ENCODE data around the gene CEACAM5.
A peak's percentile ranks its signal among the peaks of the same experiment; 100 is the strongest.

The CEACAM5 gene

GRCh38 chr19:41708481-41708880, at the start of gene CEACAM5:
Gene CEACAM5 (plus strand): TSS chr19:41708626. CDS start chr19:41708732, 106 bp downstream.
- no peak for DNase-seq (ENCODE audit: low spot score)

GRCh38 chr19:41666075-41666474, 42.4 kb upstream of the CEACAM5 start:
- no peak for DNase-seq (ENCODE audit: low spot score)

GRCh38 chr19:41668315-41668714, 40.1 kb upstream of the CEACAM5 start:
- DNase-seq (ENCODE audit: low spot score), result no peak

- no peak for DNase-seq (ENCODE audit: low spot score)
These were observed 37.7 kb upstream of the CEACAM5 start for GRCh38 chr19:41670755-41671154.

DNA sequence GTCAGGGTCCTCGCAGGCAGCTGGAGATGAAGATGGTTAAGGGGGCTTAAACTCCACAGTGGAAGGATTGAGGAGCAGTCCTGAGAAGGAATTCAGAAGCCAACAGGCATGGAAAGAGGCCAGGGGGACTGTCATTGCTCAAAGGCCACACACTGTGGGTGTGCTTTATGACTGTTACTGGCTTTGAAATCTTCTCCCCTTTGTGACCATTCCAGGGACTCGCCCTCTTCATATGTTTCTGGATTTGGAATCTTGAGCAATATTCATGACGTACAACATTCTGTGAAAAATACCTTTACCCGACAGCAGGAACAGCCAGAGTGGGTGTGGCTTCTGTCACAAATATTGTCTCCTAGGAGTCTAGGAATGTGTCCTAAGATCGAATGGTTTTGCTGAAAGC, 36.9 kb upstream of the CEACAM5 start:
- DNase-seq (ENCODE audit: low spot score), result no peak

DNA sequence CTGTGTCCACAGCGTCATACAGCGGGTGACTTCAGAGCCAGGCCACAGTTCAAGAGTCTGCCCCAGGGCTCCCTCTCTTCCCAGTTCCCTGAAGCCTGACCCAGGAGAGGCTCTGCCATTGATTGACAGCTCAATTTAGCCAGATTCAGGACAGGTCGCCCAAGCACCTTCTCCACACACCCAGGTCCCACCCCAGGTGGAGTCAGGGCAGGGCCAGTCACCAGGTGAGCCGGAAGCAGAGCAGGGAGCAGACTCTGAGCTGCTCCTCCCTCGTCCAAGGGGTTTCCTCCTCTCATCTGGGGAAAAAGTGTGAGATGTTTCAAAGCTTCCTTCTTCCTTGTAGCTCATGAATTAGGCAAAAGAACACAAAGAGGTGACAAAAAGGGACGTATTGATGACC, 26.0 kb upstream of the CEACAM5 start:
- DNase-seq (ENCODE audit: low spot score), result no peak

DNA sequence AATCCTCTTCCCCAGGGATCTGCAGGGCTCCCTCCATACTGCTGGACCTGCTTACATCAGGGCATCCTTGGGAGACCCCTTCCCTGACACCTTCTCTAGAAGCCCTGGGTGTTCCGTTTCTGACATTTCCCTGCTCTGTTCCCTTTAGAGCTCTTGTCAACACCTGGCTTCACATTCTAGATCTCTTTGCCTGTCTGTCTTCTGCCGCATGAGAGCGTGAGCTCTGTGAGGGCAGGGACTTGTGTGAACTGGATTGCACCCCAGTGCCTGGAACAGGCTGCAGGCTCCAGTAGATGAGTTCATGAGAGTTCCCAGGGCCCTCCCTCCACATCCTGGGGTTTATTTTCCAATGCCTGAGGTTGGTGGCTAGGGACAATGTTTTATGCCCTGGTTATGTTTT, 21.0 kb upstream of the CEACAM5 start:
- no peak for DNase-seq (ENCODE audit: low spot score)

DNA sequence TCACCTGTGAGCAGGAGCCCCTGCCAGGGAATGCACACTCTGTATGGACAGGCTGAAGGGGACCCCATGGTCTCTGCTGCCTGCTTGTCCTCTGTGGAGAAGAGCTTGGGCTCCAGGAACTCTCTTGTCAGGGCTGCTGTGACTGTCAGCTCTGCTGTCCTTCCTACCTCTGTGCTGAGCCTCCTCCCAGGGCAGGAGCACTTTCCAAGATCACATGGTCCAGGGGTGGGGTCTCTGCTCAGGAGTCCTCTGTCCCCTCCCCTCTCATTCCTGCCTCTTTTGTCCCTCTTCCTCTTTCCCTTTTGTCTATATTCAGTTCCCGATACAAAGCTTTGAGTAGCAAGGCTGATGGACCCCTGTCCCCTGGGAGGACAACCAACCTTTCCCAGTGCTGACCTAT, 20.3 kb upstream of the CEACAM5 start, which contains the start of gene CEACAM7:
Gene CEACAM7, minus strand, starts transcription at position 173 of the 400 bp plus-strand sequence. Its CDS starts 105 bp downstream, at position 68.
- DNase-seq (ENCODE audit: low spot score), result no peak

DNA sequence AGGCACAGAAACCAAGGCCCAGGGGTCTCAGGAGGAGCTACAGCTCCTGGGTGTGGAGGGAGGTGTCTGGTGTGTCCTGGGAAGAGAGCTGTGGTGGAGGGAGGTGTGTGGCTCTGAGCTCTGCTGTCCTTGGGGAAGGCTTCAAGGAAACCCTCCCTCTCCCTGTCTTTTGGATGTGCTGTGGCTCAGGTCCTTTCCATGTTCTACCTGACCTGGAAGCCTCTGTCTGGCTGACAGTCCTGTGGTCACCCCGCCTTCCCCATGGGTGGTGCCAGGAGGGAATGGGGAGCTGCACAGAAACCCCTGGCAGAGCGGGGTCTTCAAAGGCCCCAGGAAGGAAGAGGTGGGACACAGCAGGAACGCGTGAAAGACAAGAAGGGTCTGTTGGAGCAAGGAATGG, 19.7 kb upstream of the CEACAM5 start:
- no peak for DNase-seq (ENCODE audit: low spot score)

DNA sequence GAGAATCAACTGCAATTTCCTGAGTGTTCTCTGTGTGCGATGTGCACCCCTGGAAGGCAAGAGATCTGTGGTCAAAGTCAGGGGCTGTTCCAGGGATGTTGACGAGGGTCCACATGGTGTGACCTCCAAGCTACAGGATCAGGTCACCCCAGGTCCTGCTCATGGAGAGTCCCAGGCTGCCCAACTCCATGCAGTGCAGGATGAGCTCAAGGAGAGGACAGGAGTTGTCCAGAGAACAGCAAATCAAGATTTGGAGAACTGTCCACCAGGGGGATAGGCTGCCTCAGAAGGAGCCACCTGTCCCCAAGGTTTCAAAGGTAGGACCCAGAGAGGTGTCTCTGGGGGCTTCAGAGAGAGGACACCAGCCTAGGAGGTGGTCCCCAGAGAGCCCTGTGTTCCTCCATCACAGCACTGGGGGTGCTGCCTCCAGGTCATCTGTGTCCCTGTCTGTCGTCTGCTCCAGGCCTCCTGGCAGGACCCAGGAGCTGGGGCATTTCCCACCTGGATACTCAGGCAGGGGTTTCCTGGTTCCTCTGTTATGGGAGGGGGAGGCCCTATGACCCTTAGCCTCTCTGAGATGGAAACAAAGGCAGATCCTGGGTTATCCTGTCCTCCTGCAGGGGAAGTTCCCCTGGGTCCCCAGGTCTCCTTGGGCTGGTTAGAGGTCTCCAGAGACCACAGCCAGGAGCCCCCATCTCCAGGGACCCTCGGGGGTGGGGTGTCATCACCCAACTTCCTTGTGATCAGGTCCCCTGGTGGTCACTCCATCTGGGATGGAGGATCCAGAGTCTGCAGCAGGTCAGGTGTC, 18.2 kb upstream of the CEACAM5 start:
- no peak for DNase-seq (ENCODE audit: low spot score)

DNA sequence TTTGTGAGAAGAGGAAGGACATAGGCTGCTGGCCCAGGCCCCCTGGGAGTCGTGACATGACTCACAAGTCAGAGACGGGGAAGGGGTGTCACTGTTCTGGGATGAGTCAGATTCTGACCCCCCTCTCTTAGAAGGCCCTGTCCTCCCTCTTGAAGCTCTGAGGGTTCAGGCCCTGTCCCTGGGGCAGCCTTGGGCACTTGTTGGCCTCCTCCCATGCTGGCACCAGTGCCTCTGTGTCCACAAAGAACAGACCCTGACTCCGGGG, 17.7 kb upstream of the CEACAM5 start:
- DNase-seq (ENCODE audit: low spot score), result no peak

GRCh38 chr19:41691268-41691970, 17.0 kb upstream of the CEACAM5 start:
- DNase-seq (ENCODE audit: low spot score), result peak; percentile 30

GRCh38 chr19:41694196-41694595, 14.2 kb upstream of the CEACAM5 start:
- no peak for DNase-seq (ENCODE audit: low spot score)

DNA sequence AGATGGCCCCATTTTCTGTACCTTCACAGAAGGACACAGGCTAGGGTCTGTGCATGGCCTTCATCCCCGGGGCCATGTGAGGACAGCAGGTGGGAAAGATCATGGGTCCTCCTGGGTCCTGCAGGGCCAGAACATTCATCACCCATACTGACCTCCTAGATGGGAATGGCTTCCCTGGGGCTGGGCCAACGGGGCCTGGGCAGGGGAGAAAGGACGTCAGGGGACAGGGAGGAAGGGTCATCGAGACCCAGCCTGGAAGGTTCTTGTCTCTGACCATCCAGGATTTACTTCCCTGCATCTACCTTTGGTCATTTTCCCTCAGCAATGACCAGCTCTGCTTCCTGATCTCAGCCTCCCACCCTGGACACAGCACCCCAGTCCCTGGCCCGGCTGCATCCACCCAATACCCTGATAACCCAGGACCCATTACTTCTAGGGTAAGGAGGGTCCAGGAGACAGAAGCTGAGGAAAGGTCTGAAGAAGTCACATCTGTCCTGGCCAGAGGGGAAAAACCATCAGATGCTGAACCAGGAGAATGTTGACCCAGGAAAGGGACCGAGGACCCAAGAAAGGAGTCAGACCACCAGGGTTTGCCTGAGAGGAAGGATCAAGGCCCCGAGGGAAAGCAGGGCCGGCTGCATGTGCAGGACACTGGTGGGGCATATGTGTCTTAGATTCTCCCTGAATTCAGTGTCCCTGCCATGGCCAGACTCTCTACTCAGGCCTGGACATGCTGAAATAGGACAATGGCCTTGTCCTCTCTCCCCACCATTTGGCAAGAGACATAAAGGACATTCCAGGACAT, 13.4 kb upstream of the CEACAM5 start:
- no peak for DNase-seq (ENCODE audit: low spot score)

DNA sequence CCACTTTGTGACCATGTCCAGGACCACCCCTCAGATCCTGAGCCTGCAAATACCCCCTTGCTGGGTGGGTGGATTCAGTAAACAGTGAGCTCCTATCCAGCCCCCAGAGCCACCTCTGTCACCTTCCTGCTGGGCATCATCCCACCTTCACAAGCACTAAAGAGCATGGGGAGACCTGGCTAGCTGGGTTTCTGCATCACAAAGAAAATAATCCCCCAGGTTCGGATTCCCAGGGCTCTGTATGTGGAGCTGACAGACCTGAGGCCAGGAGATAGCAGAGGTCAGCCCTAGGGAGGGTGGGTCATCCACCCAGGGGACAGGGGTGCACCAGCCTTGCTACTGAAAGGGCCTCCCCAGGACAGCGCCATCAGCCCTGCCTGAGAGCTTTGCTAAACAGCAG, 12.7 kb upstream of the CEACAM5 start:
- no peak for DNase-seq (ENCODE audit: low spot score)

GRCh38 chr19:41696402-41697197, 11.8 kb upstream of the CEACAM5 start:
- DNase-seq (ENCODE audit: low spot score), result peak; percentile 17

DNA sequence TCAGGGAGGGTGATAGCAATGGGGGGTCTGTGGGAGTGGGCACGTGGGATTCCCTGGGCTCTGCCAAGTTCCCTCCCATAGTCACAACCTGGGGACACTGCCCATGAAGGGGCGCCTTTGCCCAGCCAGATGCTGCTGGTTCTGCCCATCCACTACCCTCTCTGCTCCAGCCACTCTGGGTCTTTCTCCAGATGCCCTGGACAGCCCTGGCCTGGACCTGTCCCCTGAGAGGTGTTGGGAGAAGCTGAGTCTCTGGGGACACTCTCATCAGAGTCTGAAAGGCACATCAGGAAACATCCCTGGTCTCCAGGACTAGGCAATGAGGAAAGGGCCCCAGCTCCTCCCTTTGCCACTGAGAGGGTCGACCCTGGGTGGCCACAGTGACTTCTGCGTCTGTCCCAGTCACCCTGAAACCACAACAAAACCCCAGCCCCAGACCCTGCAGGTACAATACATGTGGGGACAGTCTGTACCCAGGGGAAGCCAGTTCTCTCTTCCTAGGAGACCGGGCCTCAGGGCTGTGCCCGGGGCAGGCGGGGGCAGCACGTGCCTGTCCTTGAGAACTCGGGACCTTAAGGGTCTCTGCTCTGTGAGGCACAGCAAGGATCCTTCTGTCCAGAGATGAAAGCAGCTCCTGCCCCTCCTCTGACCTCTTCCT, 11.1 kb upstream of the CEACAM5 start:
- DNase-seq (ENCODE audit: low spot score), result no peak

DNA sequence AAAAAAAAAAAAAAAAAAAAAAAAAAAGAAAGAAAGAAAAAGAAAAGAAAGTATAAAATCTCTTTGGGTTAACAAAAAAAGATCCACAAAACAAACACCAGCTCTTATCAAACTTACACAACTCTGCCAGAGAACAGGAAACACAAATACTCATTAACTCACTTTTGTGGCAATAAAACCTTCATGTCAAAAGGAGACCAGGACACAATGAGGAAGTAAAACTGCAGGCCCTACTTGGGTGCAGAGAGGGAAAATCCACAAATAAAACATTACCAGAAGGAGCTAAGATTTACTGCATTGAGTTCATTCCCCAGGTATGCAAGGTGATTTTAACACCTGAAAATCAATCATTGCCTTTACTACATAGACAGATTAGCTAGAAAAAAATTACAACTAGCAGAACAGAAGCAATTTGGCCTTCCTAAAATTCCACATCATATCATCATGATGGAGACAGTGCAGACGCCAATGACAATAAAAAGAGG, 9.6 kb upstream of the CEACAM5 start:
- DNase-seq (ENCODE audit: low spot score), result peak; percentile 94

DNA sequence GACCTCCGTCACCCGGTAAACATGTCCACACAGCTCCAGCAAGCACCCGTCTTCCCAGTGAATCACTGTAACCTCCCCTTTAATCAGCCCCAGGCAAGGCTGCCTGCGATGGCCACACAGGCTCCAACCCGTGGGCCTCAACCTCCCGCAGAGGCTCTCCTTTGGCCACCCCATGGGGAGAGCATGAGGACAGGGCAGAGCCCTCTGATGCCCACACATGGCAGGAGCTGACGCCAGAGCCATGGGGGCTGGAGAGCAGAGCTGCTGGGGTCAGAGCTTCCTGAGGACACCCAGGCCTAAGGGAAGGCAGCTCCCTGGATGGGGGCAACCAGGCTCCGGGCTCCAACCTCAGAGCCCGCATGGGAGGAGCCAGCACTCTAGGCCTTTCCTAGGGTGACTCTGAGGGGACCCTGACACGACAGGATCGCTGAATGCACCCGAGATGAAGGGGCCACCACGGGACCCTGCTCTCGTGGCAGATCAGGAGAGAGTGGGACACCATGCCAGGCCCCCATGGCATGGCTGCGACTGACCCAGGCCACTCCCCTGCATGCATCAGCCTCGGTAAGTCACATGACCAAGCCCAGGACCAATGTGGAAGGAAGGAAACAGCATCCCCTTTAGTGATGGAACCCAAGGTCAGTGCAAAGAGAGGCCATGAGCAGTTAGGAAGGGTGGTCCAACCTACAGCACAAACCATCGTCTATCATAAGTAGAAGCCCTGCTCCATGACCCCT, 9.0 kb upstream of the CEACAM5 start:
- peak; percentile 1 for DNase-seq (ENCODE audit: low spot score)

DNA sequence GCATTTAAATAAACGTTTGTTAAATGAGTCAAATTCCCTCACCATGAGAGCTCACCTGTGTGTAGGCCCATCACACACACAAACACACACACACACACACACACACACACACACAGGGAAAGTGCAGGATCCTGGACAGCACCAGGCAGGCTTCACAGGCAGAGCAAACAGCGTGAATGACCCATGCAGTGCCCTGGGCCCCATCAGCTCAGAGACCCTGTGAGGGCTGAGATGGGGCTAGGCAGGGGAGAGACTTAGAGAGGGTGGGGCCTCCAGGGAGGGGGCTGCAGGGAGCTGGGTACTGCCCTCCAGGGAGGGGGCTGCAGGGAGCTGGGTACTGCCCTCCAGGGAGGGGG, 8.5 kb upstream of the CEACAM5 start:
- peak; percentile 38 for DNase-seq (ENCODE audit: low spot score)
